T-cell (primary cell): Measurements from ENCODE around the gene FOXJ3. TPM values are rescaled to one million over a fixed set of nuclear protein-coding genes. Genes with fewer than 3 reads are reported as not detected.

ENCODE experiments used
- ATAC-seq, 4 experiments: fragments of 200-7000 bp in 3 of 4; fragments of 150-1000 bp in 1 of 4; cut with Tn5 transposase; replicated peaks in 1 of 4; 1 replicate in 3 of 4; 2 replicates in 1 of 4; pipeline ENCODE4 v1.10.0; 2021; ENCODE audit warnings: moderate library complexity in 3 of 4, mild to moderate bottlenecking in 2 of 4, moderate number of reproducible peaks in 1 of 4
- CTCF ChIA-PET, 2 donors: fragments of 300-600 bp; sonication (Branson Sonifier 250); formaldehyde crosslinking; loops; one replicate each; lab custom pipeline; 2022; ENCODE audit warnings: antibody characterized with exemption in 2 of 2; lab: Charles Lee
- POLR2A ChIA-PET, 2 donors: fragments of 300-600 bp; sonication (Branson Sonifier 250); formaldehyde crosslinking; loops; one replicate each; lab custom pipeline; 2022; ENCODE audit warnings: antibody characterized with exemption in 2 of 2; lab: Charles Lee
- DNase-seq, 35 experiments: peaks; one replicate each; pipeline versions ENCODE4 v3.0.0 to v3.0.0-alpha.2; 2013 to 2023
- H3K27ac ChIP-seq: one replicate; pipeline ENCODE4 v1.5.1; 2013; ENCODE audit warnings: low read length
- H3K27me3 ChIP-seq, 2 experiments: replicated peaks in 1 of 2; 1 replicate in 1 of 2; 2 replicates in 1 of 2; pipeline versions ENCODE4 v1.6.1 to v1.7.0; 2013; ENCODE audit warnings: low read length in 1 of 2, mixed read lengths in 1 of 2; ENCODE audit not compliant: control insufficient read depth in 2 of 2, insufficient read depth in 2 of 2; ENCODE audit errors: extremely low read depth in 1 of 2
- H3K36me3 ChIP-seq, 2 donors: 1 replicate in 1 of 2; 2 replicates in 1 of 2; pipeline versions ENCODE4 v1.6.1 to v1.7.0; 2013; ENCODE audit warnings: low read length in 1 of 2; ENCODE audit not compliant: control insufficient read depth in 2 of 2, insufficient read depth in 1 of 2; ENCODE audit errors: extremely low read depth in 1 of 2
- H3K4me1 ChIP-seq, 2 experiments: 1 replicate in 1 of 2; 2 replicates in 1 of 2; pipeline versions ENCODE4 v1.6.1 to v1.7.0; 2013; ENCODE audit warnings: low read length in 2 of 2, mixed read lengths in 1 of 2; ENCODE audit not compliant: insufficient read depth in 2 of 2, control insufficient read depth in 1 of 2; ENCODE audit errors: extremely low read depth in 1 of 2
- H3K4me3 ChIP-seq, 2 donors: 1 replicate in 1 of 2; 2 replicates in 1 of 2; pipeline versions ENCODE4 v1.5.1 to v1.7.0; 2013; ENCODE audit warnings: mild to moderate bottlenecking in 2 of 2, low read length in 1 of 2, moderate library complexity in 1 of 2; ENCODE audit not compliant: control insufficient read depth in 1 of 2; ENCODE audit errors: extremely low read depth in 1 of 2
- H3K9me3 ChIP-seq: 2 replicates; pipeline ENCODE4 v1.7.0; 2013
- H3K27ac Mint-ChIP-seq, 2 donors: one replicate each; pipeline ENCODE4 v1.8.0; 2020 to 2021; ENCODE audit warnings: mild to moderate bottlenecking in 2 of 2, mixed read lengths in 2 of 2
- H3K27me3 Mint-ChIP-seq, 2 donors: one replicate each; pipeline ENCODE4 v1.8.0; 2021 to 2022; ENCODE audit warnings: mixed read lengths in 2 of 2
- H3K36me3 Mint-ChIP-seq: one replicate; pipeline ENCODE4 v1.8.0; 2021; ENCODE audit warnings: mixed read lengths
- H3K4me1 Mint-ChIP-seq, 3 donors: one replicate each; pipeline ENCODE4 v1.8.0; 2020 to 2022; ENCODE audit warnings: mixed read lengths in 3 of 3, mild to moderate bottlenecking in 1 of 3
- H3K4me3 Mint-ChIP-seq, 3 donors: one replicate each; pipeline ENCODE4 v1.8.0; 2020 to 2022; ENCODE audit warnings: mild to moderate bottlenecking in 3 of 3, mixed read lengths in 3 of 3, moderate library complexity in 3 of 3
- H3K9me3 Mint-ChIP-seq, 3 donors: one replicate each; pipeline ENCODE4 v1.8.0; 2020 to 2022; ENCODE audit warnings: mixed read lengths in 3 of 3
- WGBS: methylation state at CpG from one replicate; pipeline ENCODE4 v1.1.5; 2013; ENCODE audit warnings: missing lambda C conversion rate; ENCODE audit not compliant: insufficient coverage; 5-methylcytosine and 5-hydroxymethylcytosine counted together
- total RNA-seq, 35 experiments: library from RNA in 6 of 35; stranded (reverse) in 6 of 35; fragments of 120-200 nt in 1 of 35; gene quantifications; one replicate each; pipeline versions ENCODE4 v1.2.1 to v1.2.4 and lab custom pipeline; 2013 to 2026

The FOXJ3 gene
- total RNA-seq, 5 donors from 2014 or later (not counting 1 experiment from before 2014, with no cell fraction given), result 71.4 to 87.7 (median 77.8) TPM

GRCh38 chr1:42318601-42319000, 16.4 kb downstream of the FOXJ3 start:
- H3K4me3 ChIP-seq, result no peak overlapping the region
- Mint-ChIP-seq H3K4me1 (peaks cover 96 to 100% (median 98%) of the 10 kb centered on the region in 3 donors), H3K9me3 (no peaks in the 10 kb centered on the region), H3K27me3 (no peaks in the 10 kb centered on the region), H3K4me3 (peak overlapping the region in 2 of 3 donors; percentile 43 to 79), H3K27ac (peak overlapping the region; percentile 89 to 94), H3K36me3 (peaks cover 12% of the 10 kb centered on the region)
- H3K36me3 ChIP-seq, result no peaks in the 10 kb centered on the region
- H3K9me3 ChIP-seq, result no peaks in the 10 kb centered on the region
- DNase-seq (no peak), ATAC-seq (no peak)
- whole genome bisulfite sequencing, result no CpG with 5 or more reads among the region's 4 CpGs
- H3K4me1 ChIP-seq, result peaks cover 19 to 47% of the 10 kb centered on the region in 2 experiments
- H3K27ac ChIP-seq, result peak overlapping the region; percentile 67
- no peaks in the 10 kb centered on the region for H3K27me3 ChIP-seq
- ChIA-PET POLR2A (no interaction called here), CTCF (interaction anchor here in 1 of 2 donors (0.6 kb wide), 1 partner anchor 441 kb away, joined by 4 read pairs; no protein-coding TSS in a partner anchor)

GRCh38 chr1:42317308-42317707, 17.7 kb downstream of the FOXJ3 start:
- Histone ChIP-seq H3K36me3 (no peaks in the 10 kb centered on the region), H3K4me3 (no peak overlapping the region), H3K4me1 (peaks cover 22 to 45% of the 10 kb centered on the region in 2 experiments), H3K27ac (no peak overlapping the region), H3K9me3 (no peaks in the 10 kb centered on the region), H3K27me3 (no peaks in the 10 kb centered on the region)
- Mint-ChIP-seq H3K36me3 (peaks cover 4% of the 10 kb centered on the region), H3K4me1 (peaks cover 93 to 96% (median 94%) of the 10 kb centered on the region in 3 donors), H3K27me3 (no peaks in the 10 kb centered on the region), H3K9me3 (no peaks in the 10 kb centered on the region), H3K4me3 (peak overlapping the region; percentile 4 to 10 (median 4)), H3K27ac (peak overlapping the region; percentile 88 to 93)
- WGBS, result no CpG with 5 or more reads among the region's 1 CpG
- ChIA-PET CTCF (interaction anchor here (0.6 to 1.2 kb wide), 5 partner anchors 12 to 466 kb away, joined by 3 to 7 read pairs (median 4); no protein-coding TSS in a partner anchor), POLR2A (interaction anchor here in 1 of 2 donors (0.6 to 1.1 kb wide), 3 partner anchors 32 to 531 kb away, joined by 3 to 5 read pairs (median 3); no protein-coding TSS in a partner anchor)
- no peak for DNase-seq
- no peak for ATAC-seq

GRCh38 chr1:42316292-42316691, 18.7 kb downstream of the FOXJ3 start:
- H3K27me3 Mint-ChIP-seq, result no peaks in the 10 kb centered on the region
- peak overlapping the region in 1 of 2 donors; percentile 52 for H3K27ac Mint-ChIP-seq
- ATAC-seq, result no peak
- no peaks in the 10 kb centered on the region for H3K9me3 ChIP-seq
- H3K36me3 ChIP-seq, result no peaks in the 10 kb centered on the region
- DNase-seq, result no peak
- H3K27ac ChIP-seq, result no peak overlapping the region
- CTCF ChIA-PET, result interaction anchor here in 1 of 2 donors (0.6 to 1.0 kb wide), 4 partner anchors 18 to 1112 kb away, joined by 3 read pairs; no protein-coding TSS in a partner anchor
- POLR2A ChIA-PET, result interaction anchor here (0.6 to 0.8 kb wide), 2 partner anchors 91 to 133 kb away, joined by 3 read pairs; no protein-coding TSS in a partner anchor
- no peaks in the 10 kb centered on the region for H3K9me3 Mint-ChIP-seq
- peaks cover 90 to 94% (median 91%) of the 10 kb centered on the region in 3 donors for H3K4me1 Mint-ChIP-seq
- H3K4me1 ChIP-seq, result peaks cover 22 to 43% of the 10 kb centered on the region in 2 experiments
- no peak overlapping the region for H3K4me3 ChIP-seq
- no peaks in the 10 kb centered on the region for H3K27me3 ChIP-seq
- H3K4me3 Mint-ChIP-seq, result no peak overlapping the region
- WGBS, result no CpG with 5 or more reads among the region's 2 CpGs
- peaks cover 3% of the 10 kb centered on the region for H3K36me3 Mint-ChIP-seq

DNA sequence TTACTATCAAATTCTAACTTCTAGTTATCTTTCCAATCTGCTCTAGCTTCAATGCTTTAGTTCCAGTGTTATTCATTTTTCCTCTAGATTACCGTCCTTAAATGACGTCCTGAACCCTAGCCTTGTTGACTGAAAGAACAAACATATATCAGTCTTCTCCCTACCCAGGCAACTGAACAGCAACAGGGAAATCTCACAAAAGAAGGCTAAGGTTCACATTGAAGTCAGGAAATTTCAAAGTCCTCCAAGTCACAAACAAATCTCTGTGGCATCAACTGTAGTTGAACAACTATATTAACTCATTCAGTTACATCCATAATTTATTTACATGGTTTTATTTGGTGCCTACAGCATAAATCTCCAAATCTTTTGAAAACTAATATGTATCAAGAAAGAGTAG, 19.5 kb downstream of the FOXJ3 start:
- Histone ChIP-seq H3K27ac (no peak overlapping the region), H3K36me3 (no peaks in the 10 kb centered on the region), H3K27me3 (no peaks in the 10 kb centered on the region), H3K4me3 (no peak overlapping the region), H3K4me1 (peaks cover 19 to 37% of the 10 kb centered on the region in 2 experiments), H3K9me3 (no peaks in the 10 kb centered on the region)
- H3K9me3 Mint-ChIP-seq, result no peaks in the 10 kb centered on the region
- no peak for ATAC-seq
- WGBS, result 95% methylated on average over 2 of the region's 2 CpGs
- H3K27ac Mint-ChIP-seq, result no peak overlapping the region
- no peak for DNase-seq
- ChIA-PET POLR2A (no interaction called here), CTCF (interaction anchor here in 1 of 2 donors (0.6 to 1.0 kb wide), 2 partner anchors 19 to 41 kb away, joined by 3 read pairs; no protein-coding TSS in a partner anchor)
- H3K27me3 Mint-ChIP-seq, result no peaks in the 10 kb centered on the region
- H3K4me3 Mint-ChIP-seq, result peak overlapping the region in 1 of 3 donors; percentile 42
- H3K4me1 Mint-ChIP-seq, result peaks cover 89 to 94% (median 91%) of the 10 kb centered on the region in 3 donors
- peaks cover 7% of the 10 kb centered on the region for H3K36me3 Mint-ChIP-seq

- H3K4me3 Mint-ChIP-seq, result peak overlapping the region in 1 of 3 donors; percentile 42
- no peak for ATAC-seq
- CTCF ChIA-PET, result no interaction called here
- POLR2A ChIA-PET, result no interaction called here
- no peaks in the 10 kb centered on the region for H3K9me3 ChIP-seq
- no peak overlapping the region for H3K4me3 ChIP-seq
- H3K27me3 ChIP-seq, result no peaks in the 10 kb centered on the region
- H3K4me1 ChIP-seq, result peaks cover 12 to 25% of the 10 kb centered on the region in 2 experiments
- DNase-seq, result no peak
- H3K36me3 Mint-ChIP-seq, result peaks cover 16% of the 10 kb centered on the region
- no peaks in the 10 kb centered on the region for H3K9me3 Mint-ChIP-seq
- no peaks in the 10 kb centered on the region for H3K27me3 Mint-ChIP-seq
- no peak overlapping the region for H3K27ac Mint-ChIP-seq
- 95% methylated on average over 3 of the region's 3 CpGs for WGBS
- peaks cover 83 to 89% (median 84%) of the 10 kb centered on the region in 3 donors for H3K4me1 Mint-ChIP-seq
- no peaks in the 10 kb centered on the region for H3K36me3 ChIP-seq
- H3K27ac ChIP-seq, result no peak overlapping the region
Observed at GRCh38 chr1:42313970-42314369, 21.1 kb downstream of the FOXJ3 start.

GRCh38 chr1:42312576-42313212, 22.3 kb downstream of the FOXJ3 start:
- Histone ChIP-seq H3K9me3 (no peaks in the 10 kb centered on the region), H3K27ac (no peak overlapping the region), H3K27me3 (no peaks in the 10 kb centered on the region), H3K36me3 (no peaks in the 10 kb centered on the region), H3K4me3 (no peak overlapping the region), H3K4me1 (peaks cover 9 to 24% of the 10 kb centered on the region in 2 experiments)
- no peak for DNase-seq
- no CpG with 5 or more reads among the region's 7 CpGs for WGBS
- no peaks in the 10 kb centered on the region for H3K27me3 Mint-ChIP-seq
- H3K9me3 Mint-ChIP-seq, result no peaks in the 10 kb centered on the region
- ATAC-seq, result no peak
- POLR2A ChIA-PET, result no interaction called here
- H3K4me3 Mint-ChIP-seq, result no peak overlapping the region
- H3K27ac Mint-ChIP-seq, result no peak overlapping the region
- H3K4me1 Mint-ChIP-seq, result peaks cover 82 to 85% (median 83%) of the 10 kb centered on the region in 3 donors
- peaks cover 22% of the 10 kb centered on the region for H3K36me3 Mint-ChIP-seq
- CTCF ChIA-PET, result interaction anchor here in 1 of 2 donors (0.6 kb wide), 1 partner anchor 430 kb away, joined by 3 read pairs; no protein-coding TSS in a partner anchor
